Measurements from ENCODE around the gene UBAP2L. TPM values are rescaled to one million over a fixed set of nuclear protein-coding genes. Genes with fewer than 3 reads are reported as not detected.
A peak's percentile ranks its signal among the peaks of the same experiment; 100 is the strongest.

Gene UBAP2L
- total and polyA plus RNA-seq, 9 of the 15 experiments (the other 6 are each of a cell fraction or from before 2014, with no cell fraction given): 75.0 to 245 (median 119) TPM

- no peak for TF ChIP-seq CHCHD3 (CRISPR knock-in tag; IDR thresholded peaks at IDR 0.05)
- peak; percentile 98 for TF ChIP-seq CHD1 (IDR thresholded peaks at IDR 0.05; ENCODE audit: low read length)
- TF ChIP-seq NR2C1 (IDR thresholded peaks at IDR 0.05): peak; percentile 42; the same call in 1 of the 2 replicates
- TF ChIP-seq NR2C1 (tag; IDR thresholded peaks at IDR 0.05): peak; percentile 50; the same call in 1 of the 2 replicates
- no peak for TF ChIP-seq POLR3G (IDR thresholded peaks at IDR 0.05; ENCODE audit: extremely low read depth, insufficient read length, insufficient replicate concordance)
- TF ChIP-seq ZNF561 (CRISPR knock-in tag; conservative IDR thresholded peaks at IDR 0.05): no peak
- TF ChIP-seq, protein P1, sequence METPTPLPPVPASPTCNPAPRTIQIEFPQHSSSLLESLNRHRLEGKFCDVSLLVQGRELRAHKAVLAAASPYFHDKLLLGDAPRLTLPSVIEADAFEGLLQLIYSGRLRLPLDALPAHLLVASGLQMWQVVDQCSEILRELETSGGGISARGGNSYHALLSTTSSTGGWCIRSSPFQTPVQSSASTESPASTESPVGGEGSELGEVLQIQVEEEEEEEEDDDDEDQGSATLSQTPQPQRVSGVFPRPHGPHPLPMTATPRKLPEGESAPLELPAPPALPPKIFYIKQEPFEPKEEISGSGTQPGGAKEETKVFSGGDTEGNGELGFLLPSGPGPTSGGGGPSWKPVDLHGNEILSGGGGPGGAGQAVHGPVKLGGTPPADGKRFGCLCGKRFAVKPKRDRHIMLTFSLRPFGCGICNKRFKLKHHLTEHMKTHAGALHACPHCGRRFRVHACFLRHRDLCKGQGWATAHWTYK (CRISPR knock-in tag; IDR thresholded peaks at IDR 0.05): peak; percentile 52; the same call in 1 of the 2 replicates
- peak; percentile 91 for TF ChIP-seq CREM (IDR thresholded peaks at IDR 0.05; ENCODE audit: low read depth)
- peak; percentile 82 to 96 for TF ChIP-seq MAZ (CRISPR knock-in tag; conservative IDR thresholded peaks at IDR 0.05 in 1 of 2, IDR thresholded peaks at IDR 0.05 in 1 of 2)
- no peak for TF ChIP-seq MAFK (IDR thresholded peaks at IDR 0.05; ENCODE audit: low read length)
- TF ChIP-seq IFI16 (CRISPR knock-in tag; IDR thresholded peaks at IDR 0.05): no peak
- TF ChIP-seq TRIM28 (IDR thresholded peaks at IDR 0.05): 0 out of 2 replicates have a peak, but pooled peaks have one; percentile 39
- TF ChIP-seq U2AF2 (optimal IDR thresholded peaks at IDR 0.05; ENCODE audit: low read depth, low read length): no peak
- TF ChIP-seq SIN3A (IDR thresholded peaks at IDR 0.05; ENCODE audit: borderline replicate concordance in 2 of 2, control insufficient read depth in 1 of 2, low read depth in 2 of 2, low read length in 2 of 2): peak in 1 of 2 experiments; percentile 58; a peak in 2 of 4 replicates
- peak; percentile 79 for TF ChIP-seq NEUROD1 (IDR thresholded peaks at IDR 0.05; ENCODE audit: borderline replicate concordance, low read depth, low read length, partially characterized antibody)
- peak; percentile 98 for TF ChIP-seq L3MBTL2 (IDR thresholded peaks at IDR 0.05)
- TF ChIP-seq, protein P2, sequence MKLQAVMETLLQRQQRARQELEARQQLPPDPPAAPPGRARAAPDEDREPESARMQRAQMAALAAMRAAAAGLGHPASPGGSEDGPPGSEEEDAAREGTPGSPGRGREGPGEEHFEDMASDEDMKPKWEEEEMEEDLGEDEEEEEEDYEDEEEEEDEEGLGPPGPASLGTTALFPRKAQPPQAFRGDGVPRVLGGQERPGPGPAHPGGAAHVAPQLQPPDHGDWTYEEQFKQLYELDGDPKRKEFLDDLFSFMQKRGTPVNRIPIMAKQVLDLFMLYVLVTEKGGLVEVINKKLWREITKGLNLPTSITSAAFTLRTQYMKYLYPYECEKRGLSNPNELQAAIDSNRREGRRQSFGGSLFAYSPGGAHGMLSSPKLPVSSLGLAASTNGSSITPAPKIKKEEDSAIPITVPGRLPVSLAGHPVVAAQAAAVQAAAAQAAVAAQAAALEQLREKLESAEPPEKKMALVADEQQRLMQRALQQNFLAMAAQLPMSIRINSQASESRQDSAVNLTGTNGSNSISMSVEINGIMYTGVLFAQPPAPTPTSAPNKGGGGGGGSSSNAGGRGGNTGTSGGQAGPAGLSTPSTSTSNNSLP (IDR thresholded peaks at IDR 0.05; ENCODE audit: borderline replicate concordance, low read depth, low read length): no peak
- no peak for TF ChIP-seq DACH1 (IDR thresholded peaks at IDR 0.05; ENCODE audit: partially characterized antibody)
- peak; percentile 47 for TF ChIP-seq ATF1 (CRISPR knock-in tag; IDR thresholded peaks at IDR 0.05)
- peak; percentile 96 for TF ChIP-seq ATF1 (tag; IDR thresholded peaks at IDR 0.05)
- TF ChIP-seq ZNF146 (CRISPR knock-in tag; IDR thresholded peaks at IDR 0.05; ENCODE audit: unreplicated experiment): no peak
- TF ChIP-seq ZNF395 (CRISPR knock-in tag; IDR thresholded peaks at IDR 0.05): peak; percentile 70
- TF ChIP-seq, protein P3, sequence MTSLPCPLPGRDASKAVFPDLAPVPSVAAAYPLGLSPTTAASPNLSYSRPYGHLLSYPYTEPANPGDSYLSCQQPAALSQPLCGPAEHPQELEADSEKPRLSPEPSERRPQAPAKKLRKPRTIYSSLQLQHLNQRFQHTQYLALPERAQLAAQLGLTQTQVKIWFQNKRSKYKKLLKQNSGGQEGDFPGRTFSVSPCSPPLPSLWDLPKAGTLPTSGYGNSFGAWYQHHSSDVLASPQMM (CRISPR knock-in tag; IDR thresholded peaks at IDR 0.05): no peak
Observed at GRCh38 chr1:154220071-154220969, at the start of gene UBAP2L (continued).
